Transverse colon (tissue), 3 donors: Measurements from ENCODE around the gene MAPKAP1.

Experiments
- POLR2A ChIP-seq: fragments of 450-650 bp; IDR thresholded peaks from one replicate; pipeline ENCODE4 v1.6.1; 2016; ENCODE audit warnings: antibody characterized with exemption, mild to moderate bottlenecking, moderate library complexity
- TF ChIP-seq, protein P1 (sequence below), 5 experiments: fragments of 200-600 bp in 3 of 5; fragments of 450-650 bp in 2 of 5; sonication (generic) in 3 of 5; IDR thresholded peaks; 1 replicate in 2 of 5; 2 replicates in 3 of 5; pipeline ENCODE4 v1.5.1; 2016 to 2017; ENCODE audit warnings: antibody characterized with exemption in 5 of 5, inconsistent platforms in 3 of 5, mild to moderate bottlenecking in 2 of 5, moderate library complexity in 1 of 5

DNA sequence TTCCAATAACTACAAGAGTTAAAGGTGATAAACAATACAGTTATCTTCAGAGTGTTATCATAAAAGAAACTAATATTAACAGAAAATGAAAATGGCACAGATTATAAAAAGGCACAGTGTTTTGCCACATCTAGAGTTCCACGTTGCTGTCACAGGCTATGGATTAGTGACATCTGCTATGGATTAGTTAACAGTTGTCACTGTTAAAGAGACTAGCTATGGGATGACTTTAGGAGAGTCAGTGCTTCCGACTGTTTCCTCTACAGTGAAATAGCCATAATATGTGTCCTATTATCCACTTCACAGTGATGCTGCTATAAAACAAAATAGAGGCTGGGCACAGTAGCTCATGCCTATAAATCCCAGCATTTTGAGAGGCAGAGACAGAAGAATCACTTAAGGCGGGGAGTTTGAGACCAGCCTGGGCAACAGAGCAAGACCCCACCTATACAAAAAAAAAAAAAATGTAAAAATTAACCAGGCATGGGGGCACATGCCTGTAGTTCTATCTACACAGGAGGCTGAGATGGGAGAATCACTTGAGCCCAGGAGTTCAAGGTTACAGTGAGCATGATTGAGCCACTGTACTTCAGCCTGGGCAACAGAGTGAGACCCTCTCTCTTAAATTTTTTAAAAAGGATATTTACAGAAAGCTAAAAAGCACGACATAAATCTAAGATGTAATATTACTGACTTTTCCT, 19.7 kb downstream of the MAPKAP1 start:
- TF ChIP-seq, protein P1, sequence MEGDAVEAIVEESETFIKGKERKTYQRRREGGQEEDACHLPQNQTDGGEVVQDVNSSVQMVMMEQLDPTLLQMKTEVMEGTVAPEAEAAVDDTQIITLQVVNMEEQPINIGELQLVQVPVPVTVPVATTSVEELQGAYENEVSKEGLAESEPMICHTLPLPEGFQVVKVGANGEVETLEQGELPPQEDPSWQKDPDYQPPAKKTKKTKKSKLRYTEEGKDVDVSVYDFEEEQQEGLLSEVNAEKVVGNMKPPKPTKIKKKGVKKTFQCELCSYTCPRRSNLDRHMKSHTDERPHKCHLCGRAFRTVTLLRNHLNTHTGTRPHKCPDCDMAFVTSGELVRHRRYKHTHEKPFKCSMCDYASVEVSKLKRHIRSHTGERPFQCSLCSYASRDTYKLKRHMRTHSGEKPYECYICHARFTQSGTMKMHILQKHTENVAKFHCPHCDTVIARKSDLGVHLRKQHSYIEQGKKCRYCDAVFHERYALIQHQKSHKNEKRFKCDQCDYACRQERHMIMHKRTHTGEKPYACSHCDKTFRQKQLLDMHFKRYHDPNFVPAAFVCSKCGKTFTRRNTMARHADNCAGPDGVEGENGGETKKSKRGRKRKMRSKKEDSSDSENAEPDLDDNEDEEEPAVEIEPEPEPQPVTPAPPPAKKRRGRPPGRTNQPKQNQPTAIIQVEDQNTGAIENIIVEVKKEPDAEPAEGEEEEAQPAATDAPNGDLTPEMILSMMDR (IDR thresholded peaks at IDR 0.05), result no peak
- no peak for TF ChIP-seq POLR2A
